DOHH2 (cell line): ENCODE data around the gene RASA3.

Source experiments
- H3F3A ChIP-seq: fragments of 200-600 bp; sonication (generic), shearing (Covaris generic); 2 replicates; pipeline ENCODE4 v1.6.0; 2016; ENCODE audit warnings: antibody characterized with exemption, mild to moderate bottlenecking; ENCODE audit not compliant: control insufficient read depth, insufficient read depth
- H3K27ac ChIP-seq: fragments of 200-600 bp; sonication (generic); 2 replicates; pipeline ENCODE4 v1.5.1; 2014; ENCODE audit warnings: low read depth, mild to moderate bottlenecking, low read length, moderate library complexity
- H3K27me3 ChIP-seq: fragments of 200-600 bp; sonication (generic); 2 replicates; pipeline ENCODE4 v1.6.1; 2014; ENCODE audit warnings: mild to moderate bottlenecking, low read length, mixed read lengths; ENCODE audit not compliant: control insufficient read depth
- H3K36me3 ChIP-seq: fragments of 200-600 bp; sonication (generic); 2 replicates; pipeline ENCODE4 v1.6.1; 2014; ENCODE audit warnings: mild to moderate bottlenecking, low read length, moderate library complexity, mixed read lengths; ENCODE audit not compliant: control insufficient read depth
- H3K4me1 ChIP-seq: fragments of 200-600 bp; sonication (generic); 2 replicates; pipeline ENCODE4 v1.6.1; 2014; ENCODE audit warnings: mild to moderate bottlenecking, low read length, mixed read lengths; ENCODE audit not compliant: control insufficient read depth
- H3K4me2 ChIP-seq: fragments of 200-600 bp; sonication (generic); 2 replicates; pipeline ENCODE4 v1.6.0; 2014; ENCODE audit warnings: mild to moderate bottlenecking, low read length, moderate library complexity
- H3K4me3 ChIP-seq: fragments of 200-600 bp; sonication (generic); 2 replicates; pipeline ENCODE4 v1.5.1; 2014; ENCODE audit warnings: mild to moderate bottlenecking, low read length, mixed read lengths
- H3K79me2 ChIP-seq: fragments of 200-600 bp; sonication (generic); 2 replicates; pipeline ENCODE4 v1.6.1; 2014; ENCODE audit warnings: mild to moderate bottlenecking, low read length, mixed read lengths; ENCODE audit not compliant: control insufficient read depth
- H3K9me2 ChIP-seq: fragments of 200-600 bp; sonication (generic); replicated peaks from 2 replicates; pipeline ENCODE4 v1.6.1; 2014; ENCODE audit warnings: mild to moderate bottlenecking, low read length, mixed read lengths; ENCODE audit not compliant: control insufficient read depth
- H3K9me3 ChIP-seq: fragments of 200-600 bp; sonication (generic); 2 replicates; pipeline ENCODE4 v1.6.1; 2014; ENCODE audit warnings: antibody characterized with exemption, low read length, mixed read lengths; ENCODE audit not compliant: control insufficient read depth, insufficient read depth
- H4K20me1 ChIP-seq: fragments of 200-600 bp; sonication (generic); 2 replicates; pipeline ENCODE4 v1.6.0; 2014; ENCODE audit warnings: low read depth, mild to moderate bottlenecking, antibody characterized with exemption, low read length, moderate library complexity; ENCODE audit not compliant: control insufficient read depth, insufficient read depth
- EZH2phosphoT487 ChIP-seq: fragments of 200-600 bp; sonication (generic); IDR thresholded peaks from 2 replicates; pipeline ENCODE4 v1.6.1; 2017; ENCODE audit warnings: borderline replicate concordance, mild to moderate bottlenecking, antibody characterized with exemption, low read length, moderate library complexity, mixed read lengths
- TF ChIP-seq, protein P1 (sequence below): fragments of 200-600 bp; sonication (generic); IDR thresholded peaks from one replicate; pipeline ENCODE4 v1.5.1; 2014; ENCODE audit warnings: antibody characterized with exemption, mild to moderate bottlenecking, low read depth, low read length; ENCODE audit not compliant: poor library complexity, severe bottlenecking

Gene RASA3

DNA sequence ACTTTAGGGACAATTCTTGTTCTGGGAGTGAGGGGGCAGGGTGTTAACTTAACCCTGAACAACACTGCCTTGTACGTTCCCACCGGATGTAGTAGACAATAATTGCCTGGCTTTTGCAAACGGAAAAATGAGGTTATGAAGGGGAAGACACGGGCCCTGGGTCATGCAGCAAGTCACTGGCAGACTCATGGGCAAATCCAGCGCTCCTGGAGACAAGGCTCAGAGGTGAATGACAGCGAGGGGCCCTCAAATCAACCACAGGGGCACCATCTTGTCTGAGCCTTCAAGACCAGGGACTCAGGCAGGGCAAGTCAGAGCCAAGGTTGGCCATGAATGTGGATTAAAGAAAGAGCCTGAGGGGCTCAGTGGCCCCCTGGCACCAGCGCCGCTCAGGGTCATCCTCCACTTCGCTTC, 2.8 kb downstream of the RASA3 start:
- H3K79me2 ChIP-seq, result no peaks in the 10 kb centered on the region
- peaks cover 17% of the 10 kb centered on the region for H3F3A ChIP-seq
- H3K4me1 ChIP-seq, result peaks cover 56% of the 10 kb centered on the region
- TF ChIP-seq, protein P1, sequence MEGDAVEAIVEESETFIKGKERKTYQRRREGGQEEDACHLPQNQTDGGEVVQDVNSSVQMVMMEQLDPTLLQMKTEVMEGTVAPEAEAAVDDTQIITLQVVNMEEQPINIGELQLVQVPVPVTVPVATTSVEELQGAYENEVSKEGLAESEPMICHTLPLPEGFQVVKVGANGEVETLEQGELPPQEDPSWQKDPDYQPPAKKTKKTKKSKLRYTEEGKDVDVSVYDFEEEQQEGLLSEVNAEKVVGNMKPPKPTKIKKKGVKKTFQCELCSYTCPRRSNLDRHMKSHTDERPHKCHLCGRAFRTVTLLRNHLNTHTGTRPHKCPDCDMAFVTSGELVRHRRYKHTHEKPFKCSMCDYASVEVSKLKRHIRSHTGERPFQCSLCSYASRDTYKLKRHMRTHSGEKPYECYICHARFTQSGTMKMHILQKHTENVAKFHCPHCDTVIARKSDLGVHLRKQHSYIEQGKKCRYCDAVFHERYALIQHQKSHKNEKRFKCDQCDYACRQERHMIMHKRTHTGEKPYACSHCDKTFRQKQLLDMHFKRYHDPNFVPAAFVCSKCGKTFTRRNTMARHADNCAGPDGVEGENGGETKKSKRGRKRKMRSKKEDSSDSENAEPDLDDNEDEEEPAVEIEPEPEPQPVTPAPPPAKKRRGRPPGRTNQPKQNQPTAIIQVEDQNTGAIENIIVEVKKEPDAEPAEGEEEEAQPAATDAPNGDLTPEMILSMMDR, result no peak
- no peak for TF ChIP-seq EZH2phosphoT487
- H3K9me2 ChIP-seq, result no peaks in the 10 kb centered on the region
- no peaks in the 10 kb centered on the region for H3K9me3 ChIP-seq
- peak overlapping the region; percentile 63 for H3K4me3 ChIP-seq
- peaks cover 32% of the 10 kb centered on the region for H3K27me3 ChIP-seq
- H4K20me1 ChIP-seq, result peaks cover 10% of the 10 kb centered on the region
- no peaks in the 10 kb centered on the region for H3K36me3 ChIP-seq
- peak overlapping the region; percentile 74 for H3K4me2 ChIP-seq
- H3K27ac ChIP-seq, result peak overlapping the region; percentile 63

DNA sequence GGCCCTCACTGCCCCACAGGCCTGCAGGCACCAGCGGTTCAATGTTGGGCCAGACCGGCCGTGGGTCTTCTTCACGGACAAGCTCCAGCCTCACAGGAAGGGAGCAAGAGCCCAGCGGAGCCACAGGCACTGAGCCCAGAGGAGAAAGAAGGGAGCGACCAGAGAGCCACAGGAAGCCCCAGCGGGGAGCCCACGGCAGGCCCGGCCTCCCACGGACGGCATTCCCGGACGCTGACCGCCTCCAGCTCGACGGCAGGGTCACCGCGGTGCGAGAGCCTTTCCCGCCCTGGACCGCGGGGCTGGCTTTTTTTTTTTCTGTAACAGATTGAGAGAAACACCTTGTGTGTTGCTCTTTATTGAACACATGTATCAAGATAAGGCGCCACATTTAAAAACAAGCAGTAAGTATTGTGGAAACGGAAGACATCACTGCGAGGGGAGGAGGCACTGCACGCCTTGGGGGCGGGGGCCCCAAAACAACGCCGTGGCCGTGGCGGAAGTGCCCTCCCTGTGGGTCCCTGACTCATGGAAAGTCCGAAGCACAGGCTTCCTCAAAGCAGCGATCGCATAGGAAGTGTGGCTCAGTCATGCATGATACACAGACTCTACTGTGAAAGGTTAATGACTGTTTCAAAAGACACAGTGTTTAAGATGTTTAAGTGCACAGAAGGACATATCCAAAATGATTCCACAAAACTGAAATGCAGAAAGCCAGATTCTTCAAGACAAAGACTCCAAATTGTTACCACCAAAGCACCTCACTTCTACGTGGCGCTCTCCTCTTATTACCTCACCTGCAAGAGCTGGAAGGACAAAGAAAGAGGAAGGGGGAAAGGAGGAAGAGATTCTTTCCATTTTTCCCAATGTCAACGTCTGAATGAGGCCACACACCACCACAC, 3.5 kb downstream of the RASA3 start:
- TF ChIP-seq, protein P1, result no peak
- no peak for TF ChIP-seq EZH2phosphoT487
- peaks cover 48% of the 10 kb centered on the region for H3K4me1 ChIP-seq
- H3K4me2 ChIP-seq, result peak overlapping the region; percentile 74
- H3K9me2 ChIP-seq, result no peaks in the 10 kb centered on the region
- H4K20me1 ChIP-seq, result peaks cover 10% of the 10 kb centered on the region
- peaks cover 12% of the 10 kb centered on the region for H3F3A ChIP-seq
- peak overlapping the region; percentile 63 for H3K4me3 ChIP-seq
- H3K27me3 ChIP-seq, result peaks cover 26% of the 10 kb centered on the region
- H3K27ac ChIP-seq, result peak overlapping the region; percentile 63
- H3K79me2 ChIP-seq, result no peaks in the 10 kb centered on the region
- H3K9me3 ChIP-seq, result no peaks in the 10 kb centered on the region
- no peaks in the 10 kb centered on the region for H3K36me3 ChIP-seq

DNA sequence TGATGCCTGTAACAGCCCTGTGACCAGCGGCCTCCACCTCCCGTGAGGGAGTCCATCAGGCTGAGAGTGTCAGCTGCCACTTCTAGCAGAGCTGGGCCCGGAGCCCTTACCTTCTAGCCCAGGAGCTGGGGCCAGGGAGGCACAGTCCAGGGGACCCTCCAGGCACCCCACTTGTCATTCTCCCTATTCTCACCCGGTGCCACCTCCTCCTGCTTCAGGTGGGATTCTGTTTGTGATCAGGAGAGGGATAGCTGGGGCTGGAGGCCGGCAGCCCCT, 4.1 kb downstream of the RASA3 start:
- Histone ChIP-seq H3K4me2 (peak overlapping the region; percentile 74), H4K20me1 (peaks cover 10% of the 10 kb centered on the region), H3K4me1 (peaks cover 46% of the 10 kb centered on the region), H3K4me3 (peak overlapping the region; percentile 63), H3K9me3 (no peaks in the 10 kb centered on the region), H3K27ac (peak overlapping the region; percentile 63), H3K27me3 (peaks cover 26% of the 10 kb centered on the region), H3K36me3 (no peaks in the 10 kb centered on the region), H3K9me2 (no peaks in the 10 kb centered on the region), H3F3A (peaks cover 12% of the 10 kb centered on the region), H3K79me2 (no peaks in the 10 kb centered on the region)
- TF ChIP-seq, protein P1, result no peak
- TF ChIP-seq EZH2phosphoT487, result no peak
